Measurements from ENCODE around the gene A2ML1.
"Not testable (repeated sequence)": the region's sequence is repeated elsewhere in the genome, so short reads cannot be mapped to it uniquely, and the experiment has no call there.

A2ML1 gene

DNA sequence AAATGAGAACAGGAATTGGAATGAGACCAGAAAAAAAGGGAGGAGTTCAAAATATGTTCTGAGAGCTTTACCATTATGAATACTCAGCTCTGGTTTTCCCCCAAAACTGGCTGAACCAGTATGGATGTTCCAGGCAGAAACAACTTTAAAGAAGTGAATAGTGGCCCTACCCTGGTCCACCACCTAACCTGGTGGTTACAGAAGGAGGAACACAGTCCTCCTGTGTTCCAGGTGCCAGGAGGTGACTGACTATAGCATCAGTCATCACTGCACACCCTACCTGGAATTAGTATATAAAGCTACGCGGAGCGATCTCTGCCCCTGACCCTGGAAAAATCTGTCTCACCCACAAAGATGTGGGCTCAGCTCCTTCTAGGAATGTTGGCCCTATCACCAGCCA lies at the start of gene A2ML1:
Gene A2ML1, plus strand, starts transcription at position 324 of the 400 bp plus-strand sequence. Its CDS starts 31 bp downstream, at position 355.
- no peak for DNase-seq
- no peak for ATAC-seq

DNA sequence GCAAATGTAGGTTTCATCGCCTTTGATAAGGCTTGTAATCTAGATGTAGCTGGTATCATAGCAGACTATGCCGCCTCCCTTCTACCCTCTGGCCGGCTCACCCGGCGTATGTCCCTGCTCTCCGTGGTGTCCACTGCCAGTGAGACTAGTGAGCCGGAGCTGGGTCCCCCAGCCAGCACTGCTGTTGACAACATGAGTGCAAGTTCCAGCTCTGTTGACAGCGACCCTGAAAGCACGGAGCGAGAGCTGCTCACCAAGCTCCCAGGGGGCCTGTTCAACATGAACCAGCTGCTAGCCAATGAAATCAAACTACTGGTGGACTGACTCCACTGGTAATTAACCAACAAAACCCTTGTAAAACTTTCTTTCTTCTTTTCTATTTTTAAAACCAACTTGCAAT lies 49.0 kb upstream of the A2ML1 start:
- ATAC-seq (no peak), DNase-seq (no peak)

DNA sequence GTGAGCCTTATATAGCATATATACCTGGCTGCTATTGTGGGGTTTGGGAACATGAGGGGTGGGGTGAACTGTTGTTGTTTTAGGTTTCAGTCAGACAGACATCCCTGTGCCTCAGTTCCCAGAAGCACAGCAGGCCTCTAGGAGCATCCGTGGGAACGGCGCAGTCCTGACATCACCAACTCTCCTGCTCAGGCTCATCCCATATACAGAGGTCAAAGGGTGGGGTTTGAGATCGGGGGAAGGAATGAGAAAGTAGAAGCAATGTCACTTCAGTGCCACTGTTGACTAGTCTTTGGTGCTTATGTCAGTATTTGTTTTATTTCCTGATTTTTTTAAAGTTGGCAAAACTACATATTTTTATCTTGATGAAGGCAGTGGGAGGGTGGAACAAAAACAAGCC lies 43.1 kb upstream of the A2ML1 start:
- no peak for ATAC-seq
- DNase-seq: no peak

DNA sequence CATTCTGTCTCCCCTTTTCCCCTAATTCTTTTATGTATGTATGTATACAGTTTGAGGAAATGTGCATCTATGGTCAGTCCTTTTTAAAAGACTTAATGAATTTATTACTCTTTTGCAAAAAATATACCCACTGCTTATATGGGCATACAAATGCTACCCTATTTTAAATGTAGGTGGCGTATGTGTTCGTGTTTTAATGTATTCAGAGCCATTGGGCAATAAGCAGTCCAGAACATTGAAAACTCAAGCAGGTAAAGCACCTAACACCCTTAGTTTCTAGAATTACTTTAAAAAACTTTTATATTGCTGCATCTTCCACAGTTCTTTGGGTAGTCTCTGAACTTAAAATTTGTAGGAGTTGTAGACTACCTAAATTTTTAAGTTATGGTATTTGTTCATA lies 42.6 kb upstream of the A2ML1 start:
- no peak for ATAC-seq
- no peak for DNase-seq

DNA sequence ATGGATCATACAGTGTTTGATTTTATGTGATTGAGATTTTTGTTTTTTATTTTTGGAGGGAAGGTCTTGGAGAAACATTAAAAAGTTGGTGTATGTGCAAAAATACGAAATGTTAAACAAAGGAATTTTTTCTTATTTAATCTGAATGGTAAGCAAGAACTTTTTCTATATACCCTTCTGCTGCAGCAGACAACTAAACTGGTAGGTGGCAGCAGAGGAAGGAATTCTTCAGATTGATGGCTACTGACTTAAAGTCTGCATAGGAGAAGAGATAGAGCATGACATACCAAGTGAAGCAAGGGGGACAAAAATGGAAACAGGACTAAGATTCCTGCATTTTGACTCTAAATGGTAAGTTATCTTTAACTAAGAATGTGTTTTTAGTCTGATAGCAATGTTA lies 42.0 kb upstream of the A2ML1 start:
- DNase-seq (no peak), ATAC-seq (no peak)

DNA sequence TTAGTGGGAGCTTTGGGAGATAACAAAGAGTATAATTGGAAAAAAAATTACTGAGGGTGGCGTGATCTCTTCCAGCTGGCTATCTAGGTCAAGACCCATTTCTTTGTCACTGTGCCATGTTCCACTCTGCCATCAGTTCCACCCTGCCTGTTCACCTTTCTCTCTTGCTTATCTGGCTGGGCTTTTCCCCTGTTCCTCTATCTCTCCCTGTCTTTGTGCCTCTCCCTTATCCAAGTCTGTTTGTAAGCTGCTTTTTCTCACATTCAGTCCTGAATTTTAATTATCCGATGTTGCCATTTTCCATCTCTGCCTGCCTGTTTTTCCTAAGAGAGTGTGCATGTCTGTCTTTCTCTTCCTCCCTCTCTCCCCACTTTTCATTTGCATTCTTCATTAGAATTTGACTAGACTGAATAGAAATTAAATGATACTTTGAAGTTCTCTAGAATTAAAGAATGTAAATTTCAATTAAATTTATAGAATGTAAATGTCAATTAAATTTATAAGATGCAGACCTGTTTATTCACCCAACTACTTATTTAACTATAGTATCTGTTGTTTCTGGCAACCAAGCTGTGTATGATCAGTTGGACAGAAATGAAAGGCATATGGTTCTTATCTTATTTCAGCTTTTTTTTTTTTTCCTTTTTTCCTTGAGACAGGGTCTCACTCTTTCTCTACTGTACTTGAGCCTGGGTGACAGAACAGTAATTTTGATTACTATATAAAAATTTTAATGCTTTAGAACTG lies 40.9 kb upstream of the A2ML1 start:
- no peak for ATAC-seq
- no peak for DNase-seq

DNA sequence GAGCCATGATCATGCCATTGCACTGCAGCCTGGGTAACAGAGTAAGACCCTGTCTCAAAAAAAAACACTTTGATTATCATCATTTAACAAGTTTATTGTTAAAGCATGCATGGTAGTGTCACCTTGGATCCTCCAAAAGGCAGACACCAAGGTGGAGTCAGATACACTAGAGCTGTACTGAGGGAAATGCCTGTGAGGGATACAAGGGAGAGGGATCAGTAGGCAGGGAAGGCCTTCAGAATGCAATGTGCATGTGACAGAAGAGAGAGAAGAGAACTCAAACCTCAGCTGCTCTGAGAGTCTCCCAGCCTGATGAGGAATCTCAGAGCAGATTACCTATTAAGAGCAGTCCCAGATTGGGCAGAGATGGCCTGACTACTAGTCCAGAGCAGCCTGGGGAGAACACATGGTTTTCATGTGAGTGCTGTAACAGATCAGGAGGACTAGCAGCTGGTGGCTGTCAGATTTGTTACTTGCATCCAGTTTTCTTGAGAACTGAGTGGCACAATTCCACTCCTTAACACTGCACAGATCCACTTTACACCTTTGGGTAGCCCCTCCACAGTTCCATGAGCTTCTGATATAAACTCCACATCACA lies 38.0 kb upstream of the A2ML1 start:
- ATAC-seq: no peak
- no peak for DNase-seq

DNA sequence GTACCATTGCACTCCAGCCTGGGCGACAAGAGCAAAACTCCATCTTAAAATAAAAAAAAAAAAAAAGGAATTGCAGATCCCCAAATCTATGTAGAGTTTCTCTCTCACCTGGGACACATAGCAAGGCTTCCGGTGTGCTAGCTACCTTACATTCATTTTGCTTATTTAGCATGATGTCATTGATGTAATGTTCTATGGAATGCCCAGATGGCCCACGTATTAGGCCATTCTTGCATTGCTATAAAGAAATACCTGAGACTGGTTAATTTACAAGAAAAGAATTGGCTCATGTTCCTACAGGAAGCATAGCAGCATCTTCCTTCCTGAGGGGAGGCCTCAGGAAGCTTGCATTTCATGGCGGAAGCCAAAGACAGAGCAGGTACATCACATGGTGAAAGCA lies 36.9 kb upstream of the A2ML1 start:
- DNase-seq (no peak), ATAC-seq (no peak)

DNA sequence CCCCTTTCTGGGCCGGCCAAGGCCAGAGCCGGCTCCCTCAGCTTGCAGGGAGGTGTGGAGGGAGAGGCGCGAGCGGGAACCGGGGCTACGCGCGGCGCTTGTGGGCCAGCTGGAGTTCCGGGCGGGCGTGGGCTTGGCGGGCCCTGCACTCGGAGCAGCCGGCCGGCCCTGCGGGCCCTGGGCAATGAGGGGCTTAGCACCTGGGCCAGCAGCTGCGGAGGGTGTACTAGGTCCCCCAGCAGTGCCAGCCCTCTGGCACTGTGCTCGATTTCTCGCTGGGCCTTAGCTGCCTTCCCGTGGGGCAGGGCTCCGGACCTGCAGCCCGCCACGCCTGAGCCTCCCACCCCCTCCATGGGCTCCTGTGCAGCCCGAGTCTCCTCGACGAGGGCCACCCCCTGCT lies 35.2 kb upstream of the A2ML1 start:
- not testable (repeated sequence) for ATAC-seq, DNase-seq

DNA sequence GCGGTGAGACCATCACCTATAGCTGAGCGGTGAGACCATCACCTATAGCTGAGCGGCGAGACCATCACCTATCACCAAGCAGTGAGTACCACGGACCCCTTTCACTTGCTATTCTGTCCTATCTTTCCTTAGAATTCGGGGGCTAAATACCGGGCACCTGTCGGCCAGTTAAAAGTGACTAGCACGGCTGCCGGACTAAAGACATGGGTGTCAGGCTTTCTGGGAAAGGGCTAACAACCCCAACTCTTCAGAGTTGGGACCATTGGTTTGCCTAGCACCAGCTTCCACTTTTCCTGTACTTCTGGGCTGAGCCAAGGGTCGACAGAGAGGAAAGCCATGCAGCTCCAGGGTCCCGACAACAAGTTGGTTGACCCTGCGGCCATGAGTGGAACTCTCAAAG lies 33.7 kb upstream of the A2ML1 start:
- not testable (repeated sequence) for ATAC-seq, DNase-seq

DNA sequence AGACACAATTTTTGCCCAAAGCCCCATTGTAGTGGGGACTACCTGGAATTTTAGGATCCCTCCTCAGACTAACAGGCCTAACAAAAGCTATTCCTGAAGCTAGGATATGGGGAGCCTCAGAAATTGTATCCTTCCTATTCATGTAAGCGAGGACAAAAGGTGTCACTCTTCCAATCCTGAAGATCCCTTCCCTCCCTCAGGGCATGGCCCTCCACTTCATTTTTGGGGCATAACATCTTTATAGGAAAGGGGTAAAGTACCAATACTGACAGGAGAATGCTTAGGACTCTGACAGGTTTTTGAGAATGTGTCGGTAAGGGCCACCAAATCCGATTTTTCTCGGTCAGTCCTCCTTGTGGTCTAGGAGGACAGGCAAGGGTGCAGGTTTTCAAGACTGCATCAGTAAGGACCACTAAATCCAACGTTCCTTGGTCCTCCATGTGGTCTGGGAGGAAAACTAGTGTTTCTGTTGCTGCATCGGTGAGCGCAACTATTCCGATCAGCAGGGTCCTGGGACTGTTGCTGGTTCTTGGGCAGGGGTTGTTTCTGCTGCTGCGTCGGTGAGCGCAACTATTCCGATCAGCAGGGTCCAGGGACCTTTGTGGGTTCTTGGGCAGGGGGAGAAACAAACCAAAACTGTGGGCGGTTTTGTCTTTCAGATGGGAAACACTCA lies 32.9 kb upstream of the A2ML1 start:
- ATAC-seq, DNase-seq: not testable (repeated sequence)

DNA sequence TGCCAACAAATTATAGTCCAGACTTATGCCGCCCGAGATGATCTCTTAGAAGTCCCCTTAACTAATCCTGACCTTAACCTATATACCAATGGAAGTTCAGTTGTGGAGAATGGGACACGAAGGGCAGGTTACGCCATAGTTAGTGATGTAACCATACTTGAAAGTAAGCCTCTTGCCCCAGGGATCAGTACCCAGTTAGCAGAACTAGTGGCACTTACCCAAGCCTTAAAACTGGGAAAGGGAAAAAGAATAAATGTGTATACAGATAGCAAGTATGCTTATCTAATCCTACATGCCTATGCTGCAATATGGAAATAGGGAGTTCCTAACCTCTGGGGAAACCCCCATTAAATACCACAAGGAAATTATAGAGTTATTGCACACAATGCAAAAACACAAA lies 29.2 kb upstream of the A2ML1 start:
- not testable (repeated sequence) for ATAC-seq

DNA sequence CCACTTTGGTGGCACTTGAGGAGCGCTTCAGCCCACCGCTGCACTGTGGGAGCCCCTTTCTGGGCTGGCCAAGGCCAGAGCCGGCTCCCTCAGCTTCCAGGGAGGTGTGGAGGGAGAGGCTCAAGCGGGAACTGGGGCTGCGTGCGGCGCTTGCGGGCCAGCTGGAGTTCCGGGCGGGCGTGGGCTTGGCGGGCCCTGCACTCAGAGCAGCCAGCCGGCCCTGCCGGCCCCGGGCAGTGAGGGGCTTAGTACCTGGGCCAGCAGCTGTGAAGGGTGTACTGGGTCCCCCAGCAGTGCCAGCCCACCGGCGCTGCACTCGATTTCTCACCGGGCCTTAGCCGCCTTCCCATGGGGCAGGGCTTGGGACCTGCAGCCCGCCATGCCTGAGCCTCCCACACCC lies 27.8 kb upstream of the A2ML1 start:
- not testable (repeated sequence) for ATAC-seq, DNase-seq

More for the DNA sequence above, 29.2 kb upstream of the A2ML1 start:
- DNase-seq: not testable (repeated sequence)

DNA sequence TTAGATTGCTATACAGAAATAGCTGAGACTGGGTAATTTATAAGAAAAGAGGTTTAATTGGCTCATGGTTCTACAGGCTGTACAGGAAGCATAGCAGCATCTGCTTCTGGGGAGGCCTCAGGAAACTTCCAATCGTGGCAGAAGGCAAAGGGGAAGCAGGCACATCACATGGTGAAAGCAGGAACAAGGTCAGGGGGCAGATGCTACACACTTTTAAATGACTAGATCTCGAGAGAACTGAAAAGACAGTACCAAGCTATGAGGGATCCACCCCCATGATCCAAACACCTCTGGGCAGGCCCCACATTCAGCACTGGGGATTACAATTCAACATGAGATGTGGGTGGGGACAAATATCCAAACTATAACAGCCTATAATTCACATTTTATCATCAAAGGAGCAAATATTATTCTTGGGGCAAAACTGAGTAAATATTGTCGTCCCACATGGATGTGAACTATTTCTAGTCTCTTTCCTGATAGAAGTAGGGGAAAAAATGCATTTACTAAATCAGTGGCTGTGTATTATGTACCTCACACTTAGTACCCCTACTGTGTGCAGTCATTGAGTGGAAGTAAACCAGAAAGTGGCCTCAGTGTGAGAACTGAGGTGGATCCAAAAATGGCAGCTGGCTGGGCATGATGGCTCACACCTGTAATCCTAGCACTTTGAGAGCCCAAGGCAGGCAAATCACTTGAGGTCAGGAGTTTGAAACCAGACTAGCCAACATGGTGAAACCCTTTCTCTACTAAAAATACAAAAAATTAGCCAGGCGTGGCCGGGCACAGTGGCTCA lies 25.4 kb upstream of the A2ML1 start:
- no peak for DNase-seq
- ATAC-seq: no peak

DNA sequence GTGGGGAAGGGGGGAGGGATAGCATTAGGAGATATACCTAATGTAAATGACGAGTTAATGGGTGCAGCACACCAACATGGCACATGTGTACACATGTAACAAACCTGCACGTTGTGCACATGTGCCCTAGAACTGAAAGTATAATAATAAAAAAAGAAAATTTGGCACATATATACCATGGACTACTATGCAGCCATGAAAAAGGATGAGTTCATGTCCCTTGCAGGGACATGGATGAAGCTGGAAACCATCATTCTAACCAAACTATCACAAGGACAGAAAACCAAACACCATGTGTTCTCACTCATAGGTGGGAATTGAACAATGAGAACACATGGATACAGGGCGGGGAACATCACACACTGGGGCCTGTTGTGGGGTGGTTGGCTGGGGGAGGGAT lies 21.2 kb upstream of the A2ML1 start:
- not testable (repeated sequence) for DNase-seq, ATAC-seq

DNA sequence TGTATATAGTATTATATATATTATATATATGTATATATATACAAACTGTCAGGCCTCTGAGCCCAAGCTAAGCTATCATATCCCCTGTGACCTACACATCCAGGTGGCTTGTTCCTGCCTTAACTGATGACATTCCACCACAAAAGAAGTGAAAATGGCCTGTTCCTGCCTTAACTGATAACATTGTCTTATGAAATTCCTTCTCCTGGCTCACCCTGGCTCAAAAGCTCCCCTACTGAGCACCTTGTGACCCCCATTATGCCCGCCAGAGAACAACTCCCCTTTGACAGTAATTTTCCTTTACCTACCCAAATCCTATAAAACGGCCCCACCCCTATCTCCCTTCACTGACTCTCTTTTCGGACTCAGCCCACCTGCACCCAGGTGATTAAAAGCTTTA lies 17.6 kb upstream of the A2ML1 start:
- not testable (repeated sequence) for ATAC-seq, DNase-seq

DNA sequence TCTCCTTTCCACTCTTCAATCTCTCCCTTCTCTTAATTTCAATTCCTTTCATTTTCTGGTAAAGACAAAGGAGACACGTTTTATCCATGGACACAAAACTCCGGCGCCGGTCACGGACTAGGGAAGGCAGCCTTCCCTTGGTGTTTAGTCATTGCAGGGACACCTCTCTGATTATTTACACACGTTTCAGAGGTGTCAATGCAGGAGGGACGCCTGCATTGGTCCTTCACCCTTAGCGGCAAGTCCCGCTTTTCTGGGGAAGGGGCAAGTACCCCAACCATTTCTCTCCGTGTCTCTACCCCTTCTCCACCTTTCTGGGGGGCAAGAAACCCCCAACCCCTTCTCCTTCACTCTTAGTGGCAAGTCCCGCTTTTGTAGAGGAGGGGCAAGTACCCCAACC lies 16.9 kb upstream of the A2ML1 start:
- ATAC-seq, DNase-seq: not testable (repeated sequence)

DNA sequence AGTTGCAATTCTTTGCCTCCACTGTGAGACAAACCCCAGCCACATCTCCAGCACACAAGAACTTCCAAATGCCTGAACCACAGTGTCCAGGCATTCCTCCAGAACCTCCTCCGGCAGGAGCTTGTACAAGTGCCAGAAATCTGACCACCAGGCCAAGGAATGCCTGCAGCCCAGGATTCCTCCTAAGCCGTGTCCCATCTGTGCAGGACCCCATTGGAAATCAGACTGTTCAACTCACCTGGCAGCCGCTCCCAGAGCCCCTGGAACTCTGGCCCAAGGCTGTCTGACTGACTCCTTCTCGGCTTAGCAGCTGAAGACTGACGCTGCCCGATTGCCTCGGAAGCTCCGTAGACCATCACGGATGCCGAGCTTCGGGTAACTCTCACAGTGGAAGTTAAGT lies 15.3 kb upstream of the A2ML1 start:
- not testable (repeated sequence) for ATAC-seq, DNase-seq

DNA sequence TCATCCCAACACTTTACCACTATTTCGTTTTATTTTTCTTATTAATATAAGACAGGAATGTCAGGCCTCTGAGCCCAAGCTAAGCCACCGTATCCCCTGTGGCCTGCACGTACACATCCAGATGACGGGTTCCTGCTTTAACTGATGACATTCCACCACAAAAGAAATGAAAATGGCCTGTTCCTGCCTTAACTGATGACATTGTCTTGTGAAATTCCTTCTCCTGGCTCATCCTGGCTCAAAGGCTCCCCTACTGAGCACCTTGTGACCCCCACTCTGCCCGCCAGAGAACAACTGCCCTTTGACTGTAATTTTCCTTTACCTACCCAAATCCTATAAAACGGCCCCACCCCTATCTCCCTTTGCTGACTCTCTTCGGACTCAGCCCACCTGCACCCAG lies 12.3 kb upstream of the A2ML1 start:
- not testable (repeated sequence) for DNase-seq, ATAC-seq

DNA sequence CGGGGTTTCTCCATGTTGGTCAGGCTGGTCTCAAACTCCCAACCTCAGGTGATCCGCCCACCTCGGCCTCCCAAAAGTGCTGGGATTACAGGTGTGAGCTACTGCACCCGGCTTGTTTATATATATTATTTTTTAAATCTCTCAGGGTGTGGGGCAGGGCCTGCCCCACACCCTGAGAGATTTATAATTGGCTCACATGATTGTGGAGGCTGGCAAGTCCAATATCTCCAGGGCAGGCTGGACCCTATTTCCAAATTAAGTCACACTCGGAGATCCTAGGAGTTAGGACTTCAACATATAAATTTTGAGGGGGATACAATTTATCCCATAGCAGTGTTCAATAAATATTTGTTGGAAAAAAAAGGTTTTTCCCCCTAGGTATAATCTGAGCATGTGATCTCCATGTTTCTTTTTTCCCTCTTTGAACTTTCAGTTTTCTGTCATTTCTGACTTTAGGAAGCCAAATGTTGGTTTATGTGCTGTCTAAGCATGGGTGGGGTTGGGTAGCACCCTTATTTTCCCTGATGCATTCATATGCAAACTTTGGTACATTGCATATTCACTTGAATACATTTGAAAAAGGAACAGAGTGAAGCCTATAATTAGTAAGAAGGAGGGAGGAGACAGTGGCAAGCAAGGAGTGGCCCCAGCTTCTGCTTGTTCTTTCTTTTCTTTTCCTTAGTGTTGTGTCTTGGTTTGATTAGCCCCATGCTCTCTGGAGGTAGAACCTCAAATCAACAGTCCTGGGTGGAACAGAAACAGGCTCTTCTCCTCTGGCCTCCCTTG lies 8.7 kb upstream of the A2ML1 start:
- no peak for DNase-seq
- no peak for ATAC-seq

DNA sequence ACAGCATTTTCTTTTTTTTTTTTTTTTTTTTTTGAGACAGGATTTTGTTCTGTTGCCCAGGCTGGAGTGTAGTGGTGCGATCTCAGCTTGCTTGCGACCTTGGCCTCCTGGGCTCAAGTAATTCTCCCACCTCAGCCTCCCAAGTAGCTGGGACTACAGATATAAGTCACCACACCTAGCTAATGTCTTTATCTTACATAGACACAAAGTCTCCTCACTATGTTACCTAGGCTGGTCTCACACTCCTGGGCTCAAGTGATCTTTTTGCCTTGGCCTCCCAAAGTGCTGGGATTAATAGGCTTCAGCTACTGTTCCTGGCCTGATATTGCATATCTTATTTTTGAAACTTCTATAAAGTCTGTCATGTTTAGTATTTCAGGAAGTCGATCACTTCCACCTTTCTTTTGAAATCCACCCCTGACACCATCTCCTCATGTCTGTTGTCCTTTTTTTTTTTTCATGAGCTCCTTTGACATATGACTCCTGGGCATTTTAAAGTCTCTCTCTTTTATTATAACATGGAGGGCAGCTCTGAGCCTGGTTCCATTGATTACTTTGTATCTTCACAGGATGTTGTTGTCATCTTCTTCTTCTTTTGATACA lies 5.9 kb upstream of the A2ML1 start:
- no peak for DNase-seq

More for the DNA sequence above, 5.9 kb upstream of the A2ML1 start:
- no peak for ATAC-seq

All from stimulated activated naive CD8-positive, alpha-beta T cell treated with anti-CD3 and anti-CD28 coated beads, Interleukin-15, Interleukin-2, amounts not matched to agents 100 U/mL and 50 U/mL, for 24 hours (primary cell).